ENCODE results near the gene SEMA5A. TPM values are rescaled to one million over a fixed set of nuclear protein-coding genes. Genes with fewer than 3 reads are reported as not detected.

Gene SEMA5A
- total RNA-seq, 5 donors from 2014 or later (not counting 1 experiment from before 2014, with no cell fraction given), result 0.60 to 5.1 (median 1.5) TPM

DNA sequence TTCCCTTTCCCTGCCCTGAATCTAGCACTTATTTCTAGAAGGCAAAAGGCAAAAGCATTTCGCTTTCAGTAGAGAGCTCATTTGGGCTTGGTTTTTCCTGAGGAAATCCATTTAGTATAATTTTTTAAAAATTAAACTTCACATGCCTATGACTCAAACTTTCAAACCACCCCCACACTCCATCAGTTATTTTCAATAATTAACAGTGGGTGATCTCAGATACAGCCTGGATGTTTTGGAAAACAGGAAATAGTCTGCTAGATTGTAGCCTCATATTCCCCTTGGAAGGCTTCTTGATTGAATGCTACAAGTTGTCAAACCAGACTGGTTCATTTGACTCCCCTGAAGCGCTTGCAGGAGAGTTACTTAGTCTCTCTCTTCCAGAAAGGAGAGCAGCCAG lies 40.6 kb downstream of the SEMA5A start:
- DNase-seq, result no peak
- no peaks in the 10 kb centered on the region for H3K36me3 Mint-ChIP-seq
- peaks cover 0 to 8% (median 3%) of the 10 kb centered on the region in 3 donors for H3K9me3 Mint-ChIP-seq
- no peak overlapping the region for H3K27ac ChIP-seq (ENCODE audit: low read length)
- POLR2A ChIA-PET, result no interaction called here
- no peak overlapping the region for H3K27ac Mint-ChIP-seq
- CTCF ChIA-PET, result no interaction called here
- H3K27me3 Mint-ChIP-seq, result peaks cover 0 to 3% of the 10 kb centered on the region in 2 donors
- no peak for ATAC-seq (replicated peaks in 1 of 4)
- H3K4me3 Mint-ChIP-seq, result no peak overlapping the region
- WGBS (ENCODE audit: insufficient coverage), result no CpG with 5 or more reads among the region's 2 CpGs
- H3K27me3 ChIP-seq (replicated peaks in 1 of 2; ENCODE audit: control insufficient read depth in 2 of 2, extremely low read depth in 1 of 2, insufficient read depth in 2 of 2, low read length in 1 of 2), result no peaks in the 10 kb centered on the region
- no peak overlapping the region for H3K4me3 ChIP-seq (ENCODE audit: control insufficient read depth in 1 of 2, extremely low read depth in 1 of 2, low read length in 1 of 2)
- H3K4me1 Mint-ChIP-seq, result no peaks in the 10 kb centered on the region
- no peaks in the 10 kb centered on the region for H3K4me1 ChIP-seq (ENCODE audit: control insufficient read depth in 1 of 2, extremely low read depth in 1 of 2, insufficient read depth in 2 of 2, low read length in 2 of 2)
- H3K9me3 ChIP-seq, result no peaks in the 10 kb centered on the region
- no peaks in the 10 kb centered on the region for H3K36me3 ChIP-seq (ENCODE audit: control insufficient read depth in 2 of 2, extremely low read depth in 1 of 2, insufficient read depth in 1 of 2, low read length in 1 of 2)

DNA sequence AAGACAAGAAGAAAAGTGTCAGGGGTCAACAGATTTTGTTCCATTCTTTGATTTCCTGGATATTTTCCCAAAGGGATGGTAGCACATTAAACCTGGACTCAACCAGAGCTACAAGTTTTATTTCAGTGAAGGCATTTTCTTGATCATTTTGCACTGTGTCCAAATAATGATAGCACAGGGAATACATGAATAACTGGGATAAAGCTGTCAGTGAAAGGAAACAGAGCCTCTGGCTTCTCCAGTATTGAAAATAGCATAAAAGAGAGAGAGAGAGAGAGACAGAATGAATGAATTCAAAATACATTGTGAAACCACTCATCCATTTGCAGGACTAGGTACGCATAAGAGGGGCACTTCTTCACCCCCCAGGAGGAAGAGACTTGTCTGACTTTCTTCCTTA lies 43.0 kb downstream of the SEMA5A start:
- no peaks in the 10 kb centered on the region for H3K4me1 ChIP-seq (ENCODE audit: control insufficient read depth in 1 of 2, extremely low read depth in 1 of 2, insufficient read depth in 2 of 2, low read length in 2 of 2)
- Mint-ChIP-seq H3K4me3 (no peak overlapping the region), H3K27ac (no peak overlapping the region), H3K4me1 (no peaks in the 10 kb centered on the region), H3K9me3 (peaks cover 0 to 3% (median 3%) of the 10 kb centered on the region in 3 donors), H3K36me3 (no peaks in the 10 kb centered on the region), H3K27me3 (peaks cover 0 to 3% of the 10 kb centered on the region in 2 donors)
- ChIA-PET POLR2A (no interaction called here), CTCF (no interaction called here)
- no peaks in the 10 kb centered on the region for H3K36me3 ChIP-seq (ENCODE audit: control insufficient read depth in 2 of 2, extremely low read depth in 1 of 2, insufficient read depth in 1 of 2, low read length in 1 of 2)
- H3K27ac ChIP-seq (ENCODE audit: low read length), result no peak overlapping the region
- no CpG with 5 or more reads among the region's 1 CpG for WGBS (ENCODE audit: insufficient coverage)
- DNase-seq (no peak), ATAC-seq (replicated peaks in 1 of 4) (no peak)
- H3K27me3 ChIP-seq (replicated peaks in 1 of 2; ENCODE audit: control insufficient read depth in 2 of 2, extremely low read depth in 1 of 2, insufficient read depth in 2 of 2, low read length in 1 of 2), result no peaks in the 10 kb centered on the region
- no peaks in the 10 kb centered on the region for H3K9me3 ChIP-seq
- no peak overlapping the region for H3K4me3 ChIP-seq (ENCODE audit: control insufficient read depth in 1 of 2, extremely low read depth in 1 of 2, low read length in 1 of 2)

DNA sequence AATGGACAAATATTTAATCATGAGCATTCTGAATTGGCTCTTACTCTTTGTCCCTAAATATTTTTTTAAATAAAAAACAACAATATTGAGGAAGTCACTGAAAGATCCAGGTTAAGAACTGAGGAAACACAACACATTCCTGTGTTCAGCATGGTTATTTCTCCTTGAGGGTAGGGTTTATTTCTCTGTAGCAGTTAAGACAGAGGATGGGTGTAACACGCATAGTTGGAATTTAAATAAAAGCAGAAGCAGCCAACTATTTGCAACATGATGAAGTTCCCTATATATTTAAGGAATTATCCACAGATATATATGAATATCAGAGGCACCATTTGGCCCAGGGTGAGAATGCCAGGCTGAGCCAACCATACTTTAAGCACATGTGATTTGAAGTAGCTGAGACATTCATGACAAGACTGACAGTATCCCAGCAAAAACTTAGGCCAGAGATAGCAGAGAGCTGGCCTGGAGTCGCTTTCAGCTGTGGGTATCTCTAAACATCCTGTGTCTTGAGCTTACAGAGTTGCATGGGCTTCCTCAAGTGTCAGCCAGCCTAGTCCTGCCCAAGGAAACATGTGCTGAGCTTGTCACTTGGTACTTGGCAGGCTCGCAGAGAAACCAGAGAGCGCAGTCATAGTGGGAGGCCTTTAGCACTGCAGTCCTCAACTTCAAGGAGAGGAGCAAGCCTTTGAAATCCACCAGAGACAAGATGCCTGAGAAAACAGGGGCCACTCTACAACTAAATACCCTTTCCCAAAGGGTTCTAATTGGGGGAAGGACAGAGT lies 43.6 kb downstream of the SEMA5A start:
- Histone ChIP-seq H3K27me3 (replicated peaks in 1 of 2; ENCODE audit: control insufficient read depth in 2 of 2, extremely low read depth in 1 of 2, insufficient read depth in 2 of 2, low read length in 1 of 2) (no peaks in the 10 kb centered on the region), H3K36me3 (ENCODE audit: control insufficient read depth in 2 of 2, extremely low read depth in 1 of 2, insufficient read depth in 1 of 2, low read length in 1 of 2) (no peaks in the 10 kb centered on the region), H3K4me1 (ENCODE audit: control insufficient read depth in 1 of 2, extremely low read depth in 1 of 2, insufficient read depth in 2 of 2, low read length in 2 of 2) (no peaks in the 10 kb centered on the region), H3K4me3 (ENCODE audit: control insufficient read depth in 1 of 2, extremely low read depth in 1 of 2, low read length in 1 of 2) (no peak overlapping the region), H3K27ac (ENCODE audit: low read length) (no peak overlapping the region), H3K9me3 (no peaks in the 10 kb centered on the region)
- CTCF ChIA-PET, result no interaction called here
- no peaks in the 10 kb centered on the region for H3K36me3 Mint-ChIP-seq
- no peaks in the 10 kb centered on the region for H3K4me1 Mint-ChIP-seq
- no peak overlapping the region for H3K27ac Mint-ChIP-seq
- peaks cover 0 to 3% (median 3%) of the 10 kb centered on the region in 3 donors for H3K9me3 Mint-ChIP-seq
- 75% methylated on average over 3 of the region's 4 CpGs for WGBS (ENCODE audit: insufficient coverage)
- DNase-seq (no peak), ATAC-seq (replicated peaks in 1 of 4) (no peak)
- POLR2A ChIA-PET, result no interaction called here
- no peak overlapping the region for H3K4me3 Mint-ChIP-seq
- H3K27me3 Mint-ChIP-seq, result peaks cover 0 to 3% of the 10 kb centered on the region in 2 donors

DNA sequence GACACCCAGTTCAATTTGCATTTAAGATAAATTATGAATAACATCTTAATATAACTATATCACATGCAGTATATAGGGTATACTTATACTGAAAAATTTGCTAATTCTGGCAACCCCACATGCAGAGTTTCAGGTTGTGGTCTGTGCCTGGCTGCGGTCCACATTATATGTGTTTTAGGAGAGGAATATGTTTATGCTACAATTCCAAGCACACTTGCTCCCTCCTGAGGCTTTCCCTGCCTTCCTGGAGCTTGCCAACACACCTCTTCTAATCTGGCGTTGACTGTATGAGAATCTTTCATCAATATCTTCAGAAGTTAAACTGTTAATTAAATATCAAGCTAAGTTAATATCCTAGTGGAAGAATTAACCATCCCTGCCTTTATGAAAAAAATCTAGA lies 45.2 kb downstream of the SEMA5A start:
- Histone ChIP-seq H3K9me3 (no peaks in the 10 kb centered on the region), H3K4me3 (ENCODE audit: control insufficient read depth in 1 of 2, extremely low read depth in 1 of 2, low read length in 1 of 2) (no peak overlapping the region), H3K4me1 (ENCODE audit: control insufficient read depth in 1 of 2, extremely low read depth in 1 of 2, insufficient read depth in 2 of 2, low read length in 2 of 2) (no peaks in the 10 kb centered on the region), H3K27me3 (replicated peaks in 1 of 2; ENCODE audit: control insufficient read depth in 2 of 2, extremely low read depth in 1 of 2, insufficient read depth in 2 of 2, low read length in 1 of 2) (no peaks in the 10 kb centered on the region), H3K36me3 (ENCODE audit: control insufficient read depth in 2 of 2, extremely low read depth in 1 of 2, insufficient read depth in 1 of 2, low read length in 1 of 2) (no peaks in the 10 kb centered on the region), H3K27ac (ENCODE audit: low read length) (no peak overlapping the region)
- Mint-ChIP-seq H3K4me1 (no peaks in the 10 kb centered on the region), H3K27me3 (peaks cover 0 to 3% of the 10 kb centered on the region in 2 donors), H3K36me3 (no peaks in the 10 kb centered on the region), H3K9me3 (peaks cover 0 to 3% (median 3%) of the 10 kb centered on the region in 3 donors), H3K27ac (no peak overlapping the region), H3K4me3 (no peak overlapping the region)
- WGBS (ENCODE audit: insufficient coverage), result no CpG with 5 or more reads among the region's 2 CpGs
- DNase-seq, result no peak
- ATAC-seq (replicated peaks in 1 of 4), result no peak
- ChIA-PET CTCF (no interaction called here), POLR2A (no interaction called here)

DNA sequence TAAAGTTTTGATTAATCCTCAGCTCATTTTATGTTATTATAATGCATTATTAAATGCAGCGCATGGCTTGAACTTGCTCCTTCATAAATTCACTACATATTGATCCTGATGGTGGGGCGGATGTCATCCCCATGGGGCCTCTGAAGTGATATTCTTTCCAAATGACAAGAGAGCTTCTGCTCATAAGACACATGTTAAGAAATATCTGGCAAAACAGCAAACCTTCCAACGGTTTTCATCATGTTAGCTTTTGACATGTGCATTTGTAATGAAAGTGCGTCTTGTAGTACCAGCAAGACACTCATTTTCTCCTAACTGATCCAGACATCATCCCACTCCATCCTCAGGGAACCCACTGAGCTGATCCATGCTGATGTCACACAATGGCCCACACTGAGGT lies 45.7 kb downstream of the SEMA5A start:
- WGBS (ENCODE audit: insufficient coverage), result 100% methylated on average over 1 of the region's 4 CpGs
- ChIA-PET POLR2A (no interaction called here), CTCF (no interaction called here)
- Mint-ChIP-seq H3K4me3 (no peak overlapping the region), H3K36me3 (no peaks in the 10 kb centered on the region), H3K4me1 (no peaks in the 10 kb centered on the region), H3K27ac (no peak overlapping the region), H3K9me3 (peaks cover 0 to 3% (median 3%) of the 10 kb centered on the region in 3 donors), H3K27me3 (peaks cover 0 to 3% of the 10 kb centered on the region in 2 donors)
- no peak overlapping the region for H3K4me3 ChIP-seq (ENCODE audit: control insufficient read depth in 1 of 2, extremely low read depth in 1 of 2, low read length in 1 of 2)
- no peaks in the 10 kb centered on the region for H3K36me3 ChIP-seq (ENCODE audit: control insufficient read depth in 2 of 2, extremely low read depth in 1 of 2, insufficient read depth in 1 of 2, low read length in 1 of 2)
- DNase-seq (no peak), ATAC-seq (replicated peaks in 1 of 4) (no peak)
- no peaks in the 10 kb centered on the region for H3K4me1 ChIP-seq (ENCODE audit: control insufficient read depth in 1 of 2, extremely low read depth in 1 of 2, insufficient read depth in 2 of 2, low read length in 2 of 2)
- no peak overlapping the region for H3K27ac ChIP-seq (ENCODE audit: low read length)
- no peaks in the 10 kb centered on the region for H3K27me3 ChIP-seq (replicated peaks in 1 of 2; ENCODE audit: control insufficient read depth in 2 of 2, extremely low read depth in 1 of 2, insufficient read depth in 2 of 2, low read length in 1 of 2)
- no peaks in the 10 kb centered on the region for H3K9me3 ChIP-seq

GRCh38 chr5:9499498-9499876 lies 46.4 kb downstream of the SEMA5A start:
- H3K27me3 Mint-ChIP-seq, result peaks cover 0 to 3% of the 10 kb centered on the region in 2 donors
- no peaks in the 10 kb centered on the region for H3K4me1 ChIP-seq (ENCODE audit: control insufficient read depth in 1 of 2, extremely low read depth in 1 of 2, insufficient read depth in 2 of 2, low read length in 2 of 2)
- no peaks in the 10 kb centered on the region for H3K36me3 Mint-ChIP-seq
- H3K4me3 Mint-ChIP-seq, result no peak overlapping the region
- no peaks in the 10 kb centered on the region for H3K36me3 ChIP-seq (ENCODE audit: control insufficient read depth in 2 of 2, extremely low read depth in 1 of 2, insufficient read depth in 1 of 2, low read length in 1 of 2)
- no peak overlapping the region for H3K4me3 ChIP-seq (ENCODE audit: control insufficient read depth in 1 of 2, extremely low read depth in 1 of 2, low read length in 1 of 2)
- no CpG with 5 or more reads among the region's 1 CpG for WGBS (ENCODE audit: insufficient coverage)
- H3K27ac ChIP-seq (ENCODE audit: low read length), result no peak overlapping the region
- no peaks in the 10 kb centered on the region for H3K4me1 Mint-ChIP-seq
- ATAC-seq (replicated peaks in 1 of 4), result no peak
- peaks cover 0 to 3% (median 3%) of the 10 kb centered on the region in 3 donors for H3K9me3 Mint-ChIP-seq
- no peaks in the 10 kb centered on the region for H3K9me3 ChIP-seq
- H3K27me3 ChIP-seq (replicated peaks in 1 of 2; ENCODE audit: control insufficient read depth in 2 of 2, extremely low read depth in 1 of 2, insufficient read depth in 2 of 2, low read length in 1 of 2), result no peaks in the 10 kb centered on the region
- CTCF ChIA-PET, result no interaction called here
- DNase-seq, result no peak
- POLR2A ChIA-PET, result no interaction called here
- H3K27ac Mint-ChIP-seq, result no peak overlapping the region

All from T-cell (primary cell).